ENCODE results near the gene ABCC1. TPM values are rescaled to one million over a fixed set of nuclear protein-coding genes. Genes with fewer than 3 reads are reported as not detected.

ABCC1 gene
- polyA plus RNA-seq, 3 donors = 1.4 to 23.6 (median 3.0) TPM

GRCh38 chr16:16182918-16183317 lies 233.5 kb downstream of the ABCC1 start:
- TF ChIP-seq CTCF (IDR thresholded peaks at IDR 0.05) = no peak
- Mint-ChIP-seq H3K4me3 (no peak overlapping the region), H3K27me3 (ENCODE audit: low read depth in 3 of 3) (peaks cover 0 to 1% (median 0%) of the 10 kb centered on the region in 3 donors), H3K36me3 (peaks cover 38 to 44% of the 10 kb centered on the region in 2 donors), H3K27ac (no peak overlapping the region), H3K9me3 (peaks cover 0 to 10% (median 2%) of the 10 kb centered on the region in 7 donors), H3K4me1 (peaks cover 3% of the 10 kb centered on the region)
- Histone ChIP-seq H3K27ac (ENCODE audit: low read depth in 1 of 2, low read length in 2 of 2) (no peak overlapping the region), H3K9ac (ENCODE audit: insufficient read depth, low read length, poor library complexity, severe bottlenecking) (no peak overlapping the region), H3K4me1 (ENCODE audit: control insufficient read depth in 1 of 2, insufficient read depth in 2 of 2, low read length in 2 of 2) (no peaks in the 10 kb centered on the region), H3K36me3 (replicated peaks in 1 of 2; ENCODE audit: control insufficient read depth in 1 of 2, insufficient read depth in 2 of 2, low read length in 2 of 2) (peaks cover 9 to 43% of the 10 kb centered on the region in 2 donors), H3K79me2 (ENCODE audit: insufficient read depth, low read length) (no peaks in the 10 kb centered on the region), H3K4me3 (replicated peaks in 1 of 3; ENCODE audit: low read depth in 2 of 3, low read length in 3 of 3) (no peak overlapping the region), H3K27me3 (ENCODE audit: control insufficient read depth in 2 of 2, insufficient read depth in 2 of 2, low read length in 2 of 2) (no peaks in the 10 kb centered on the region), H2AFZ (ENCODE audit: insufficient read depth, low read depth, low read length, poor library complexity, severe bottlenecking) (no peak overlapping the region), H4K20me1 (ENCODE audit: insufficient read depth, low read length) (no peaks in the 10 kb centered on the region), H3K4me2 (replicated peaks; ENCODE audit: extremely low read depth, low read length, poor library complexity, severe bottlenecking) (no peak overlapping the region), H3K9me3 (replicated peaks in 1 of 2; ENCODE audit: control insufficient read depth in 1 of 2, insufficient read depth in 1 of 2, low read length in 2 of 2) (peaks cover 0 to 5% of the 10 kb centered on the region in 2 donors)
- 95% methylated on average over 7 of the region's 8 CpGs for WGBS (ENCODE audit: insufficient coverage)
- no peak for DNase-seq
- intact Hi-C loops (cut with micrococcal nuclease) = no loop called here

- Histone ChIP-seq H2AFZ (ENCODE audit: insufficient read depth, low read depth, low read length, poor library complexity, severe bottlenecking) (no peak overlapping the region), H3K79me2 (ENCODE audit: insufficient read depth, low read length) (no peaks in the 10 kb centered on the region), H3K27ac (ENCODE audit: low read depth in 1 of 2, low read length in 2 of 2) (no peak overlapping the region), H3K4me1 (ENCODE audit: control insufficient read depth in 1 of 2, insufficient read depth in 2 of 2, low read length in 2 of 2) (no peaks in the 10 kb centered on the region), H4K20me1 (ENCODE audit: insufficient read depth, low read length) (no peaks in the 10 kb centered on the region), H3K4me3 (replicated peaks in 1 of 3; ENCODE audit: low read depth in 2 of 3, low read length in 3 of 3) (no peak overlapping the region), H3K27me3 (ENCODE audit: control insufficient read depth in 2 of 2, insufficient read depth in 2 of 2, low read length in 2 of 2) (no peaks in the 10 kb centered on the region), H3K4me2 (replicated peaks; ENCODE audit: extremely low read depth, low read length, poor library complexity, severe bottlenecking) (no peak overlapping the region), H3K36me3 (replicated peaks in 1 of 2; ENCODE audit: control insufficient read depth in 1 of 2, insufficient read depth in 2 of 2, low read length in 2 of 2) (peaks cover 7 to 40% of the 10 kb centered on the region in 2 donors), H3K9ac (ENCODE audit: insufficient read depth, low read length, poor library complexity, severe bottlenecking) (no peak overlapping the region), H3K9me3 (replicated peaks in 1 of 2; ENCODE audit: control insufficient read depth in 1 of 2, insufficient read depth in 1 of 2, low read length in 2 of 2) (peaks cover 0 to 4% of the 10 kb centered on the region in 2 donors)
- Mint-ChIP-seq H3K27ac (no peak overlapping the region), H3K9me3 (peaks cover 0 to 5% (median 2%) of the 10 kb centered on the region in 7 donors), H3K4me3 (no peak overlapping the region), H3K27me3 (ENCODE audit: low read depth in 3 of 3) (peaks cover 0 to 1% (median 0%) of the 10 kb centered on the region in 3 donors), H3K36me3 (peaks cover 35 to 40% of the 10 kb centered on the region in 2 donors), H3K4me1 (peaks cover 4% of the 10 kb centered on the region)
- intact Hi-C loops (cut with micrococcal nuclease) = no loop called here
- TF ChIP-seq CTCF (IDR thresholded peaks at IDR 0.05) = peak; percentile 28
- no peak for DNase-seq
- 100% methylated on average over 6 of the region's 8 CpGs for WGBS (ENCODE audit: insufficient coverage)
These were observed 234.1 kb downstream of the ABCC1 start for GRCh38 chr16:16183562-16183961.
